DND-41 (cell line): ENCODE measurements around the gene TMEM258.

Source experiments
- ATAC-seq: fragments of 200-7000 bp; cut with Tn5 transposase; 3 replicates; pipeline ENCODE4 v1.9.1; 2021; ENCODE audit warnings: low read depth; ENCODE audit not compliant: insufficient read depth
- DNase-seq: peaks from one replicate; pipeline ENCODE4 v3.0.0-alpha.2; 2020
- H2AFZ ChIP-seq: 2 replicates; pipeline ENCODE4 v1.6.0; 2012; ENCODE audit warnings: low read depth, low read length
- H3K27ac ChIP-seq: 2 replicates; pipeline ENCODE4 v1.5.1; 2012; ENCODE audit warnings: low read length, inconsistent platforms
- H3K27me3 ChIP-seq: fragments of 200-600 bp; sonication (generic); 2 replicates; pipeline ENCODE4 v1.6.0; 2012; ENCODE audit warnings: low read length, mild to moderate bottlenecking, inconsistent platforms; ENCODE audit not compliant: insufficient read depth, poor library complexity
- H3K36me3 ChIP-seq: 2 replicates; pipeline ENCODE4 v1.5.1; 2012; ENCODE audit warnings: low read length, inconsistent platforms; ENCODE audit not compliant: insufficient read depth
- H3K4me1 ChIP-seq: 2 replicates; pipeline ENCODE4 v1.5.1; 2012; ENCODE audit warnings: mild to moderate bottlenecking, low read length; ENCODE audit not compliant: insufficient read depth
- H3K4me2 ChIP-seq: 2 replicates; pipeline ENCODE4 v1.6.0; 2012; ENCODE audit warnings: mild to moderate bottlenecking, moderate library complexity, low read length, inconsistent platforms; ENCODE audit not compliant: insufficient read depth
- H3K4me3 ChIP-seq, 2 experiments: fragments of 200-600 bp in 1 of 2; shearing (Covaris generic) in 1 of 2; 2 replicates each; pipeline ENCODE4 v1.5.1; 2012 to 2016; ENCODE audit warnings: inconsistent platforms in 2 of 2, low read length in 2 of 2, mild to moderate bottlenecking in 2 of 2, low read depth in 1 of 2, moderate library complexity in 1 of 2
- H3K79me2 ChIP-seq: 2 replicates; pipeline ENCODE4 v1.6.0; 2012; ENCODE audit warnings: low read length, inconsistent platforms; ENCODE audit not compliant: insufficient read depth
- H3K9ac ChIP-seq: 2 replicates; pipeline ENCODE4 v1.6.0; 2012; ENCODE audit warnings: low read depth, mild to moderate bottlenecking, inconsistent platforms, low read length, moderate library complexity
- H3K9me3 ChIP-seq: 2 replicates; pipeline ENCODE4 v1.5.1; 2012; ENCODE audit warnings: low read length, moderate library complexity, mild to moderate bottlenecking, inconsistent platforms; ENCODE audit not compliant: insufficient read depth, severe bottlenecking
- H4K20me1 ChIP-seq: 2 replicates; pipeline ENCODE4 v1.6.0; 2012; ENCODE audit warnings: low read length; ENCODE audit not compliant: insufficient read depth
- EZH2 ChIP-seq: IDR thresholded peaks from 3 replicates; pipeline ENCODE4 v1.6.1; 2012; ENCODE audit warnings: borderline replicate concordance, low read depth, mild to moderate bottlenecking, moderate library complexity, low read length, inconsistent platforms; ENCODE audit not compliant: severe bottlenecking
- TF ChIP-seq, protein P1 (sequence below): IDR thresholded peaks from 2 replicates; pipeline ENCODE4 v1.5.1; 2012; ENCODE audit warnings: borderline replicate concordance, low read length, moderate library complexity, mild to moderate bottlenecking; ENCODE audit not compliant: poor library complexity, severe bottlenecking; ENCODE audit errors: extremely low read depth

Gene TMEM258

DNA sequence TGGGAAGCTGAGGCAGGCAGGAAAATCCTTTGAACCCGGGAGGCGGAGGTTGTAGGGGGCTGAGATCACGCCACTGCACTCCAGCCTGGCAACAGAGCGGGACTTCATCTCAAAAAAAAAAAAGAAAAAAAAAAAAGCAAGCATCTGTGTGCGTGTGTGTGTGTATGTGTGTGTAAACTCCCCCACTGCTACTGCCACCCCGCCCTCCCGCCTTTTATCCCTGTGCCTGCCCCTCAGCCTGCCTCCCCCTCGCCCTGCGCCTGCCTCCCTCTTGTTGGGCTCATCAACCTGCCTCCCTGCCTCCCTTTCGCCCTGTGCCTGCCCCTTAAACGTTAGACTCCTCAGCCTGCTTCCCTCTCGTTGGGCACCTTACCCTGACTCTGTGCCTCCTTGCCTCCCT, 18.0 kb downstream of the TMEM258 start:
- Histone ChIP-seq H3K36me3 (no peaks in the 10 kb centered on the region), H3K9ac (no peak overlapping the region), H3K4me1 (no peaks in the 10 kb centered on the region), H3K27ac (no peak overlapping the region), H2AFZ (no peak overlapping the region), H4K20me1 (peaks cover 9% of the 10 kb centered on the region; the same call in 1 of the 2 replicates), H3K4me3 (no peak overlapping the region), H3K4me2 (no peak overlapping the region), H3K9me3 (no peaks in the 10 kb centered on the region), H3K27me3 (no peaks in the 10 kb centered on the region), H3K79me2 (no peaks in the 10 kb centered on the region)
- TF ChIP-seq, protein P1, sequence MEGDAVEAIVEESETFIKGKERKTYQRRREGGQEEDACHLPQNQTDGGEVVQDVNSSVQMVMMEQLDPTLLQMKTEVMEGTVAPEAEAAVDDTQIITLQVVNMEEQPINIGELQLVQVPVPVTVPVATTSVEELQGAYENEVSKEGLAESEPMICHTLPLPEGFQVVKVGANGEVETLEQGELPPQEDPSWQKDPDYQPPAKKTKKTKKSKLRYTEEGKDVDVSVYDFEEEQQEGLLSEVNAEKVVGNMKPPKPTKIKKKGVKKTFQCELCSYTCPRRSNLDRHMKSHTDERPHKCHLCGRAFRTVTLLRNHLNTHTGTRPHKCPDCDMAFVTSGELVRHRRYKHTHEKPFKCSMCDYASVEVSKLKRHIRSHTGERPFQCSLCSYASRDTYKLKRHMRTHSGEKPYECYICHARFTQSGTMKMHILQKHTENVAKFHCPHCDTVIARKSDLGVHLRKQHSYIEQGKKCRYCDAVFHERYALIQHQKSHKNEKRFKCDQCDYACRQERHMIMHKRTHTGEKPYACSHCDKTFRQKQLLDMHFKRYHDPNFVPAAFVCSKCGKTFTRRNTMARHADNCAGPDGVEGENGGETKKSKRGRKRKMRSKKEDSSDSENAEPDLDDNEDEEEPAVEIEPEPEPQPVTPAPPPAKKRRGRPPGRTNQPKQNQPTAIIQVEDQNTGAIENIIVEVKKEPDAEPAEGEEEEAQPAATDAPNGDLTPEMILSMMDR = no peak
- no peak for TF ChIP-seq EZH2
- ATAC-seq = no peak
- DNase-seq = no peak

GRCh38 chr11:61773809-61774208, 18.6 kb downstream of the TMEM258 start:
- ATAC-seq (no peak), DNase-seq (no peak)
- no peaks in the 10 kb centered on the region for H3K36me3 ChIP-seq
- no peak overlapping the region for H3K4me3 ChIP-seq
- no peaks in the 10 kb centered on the region for H3K4me1 ChIP-seq
- no peaks in the 10 kb centered on the region for H3K27me3 ChIP-seq
- no peaks in the 10 kb centered on the region for H3K79me2 ChIP-seq
- no peak overlapping the region for H3K4me2 ChIP-seq
- no peaks in the 10 kb centered on the region for H3K9me3 ChIP-seq
- H2AFZ ChIP-seq = no peak overlapping the region
- no peak overlapping the region for H3K9ac ChIP-seq
- H4K20me1 ChIP-seq = peaks cover 9% of the 10 kb centered on the region; the same call in 1 of the 2 replicates
- no peak for TF ChIP-seq EZH2
- TF ChIP-seq, protein P1 = no peak
- no peak overlapping the region for H3K27ac ChIP-seq

DNA sequence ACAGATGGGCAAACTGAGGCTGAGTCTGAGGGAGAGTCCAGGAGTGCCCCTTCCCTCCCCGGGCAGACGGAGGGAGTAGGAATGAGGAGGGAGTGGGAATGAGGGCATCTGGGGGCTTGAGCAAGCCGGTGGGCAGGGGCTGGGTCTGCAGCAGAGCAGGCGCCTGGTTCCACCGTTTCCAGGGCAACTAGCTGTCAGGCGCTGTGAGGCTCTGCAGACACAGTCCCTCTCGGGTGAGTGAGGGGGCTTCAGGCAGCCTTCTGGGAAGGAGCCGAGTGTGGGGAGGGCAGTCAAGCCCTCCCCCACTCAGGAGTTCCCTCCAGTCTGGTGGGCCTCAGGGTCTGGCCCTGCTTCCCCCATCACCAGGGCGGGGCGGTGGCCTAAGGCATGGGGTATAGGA, 19.0 kb downstream of the TMEM258 start:
- TF ChIP-seq EZH2 = no peak
- TF ChIP-seq, protein P1 = no peak
- no peak overlapping the region for H3K4me3 ChIP-seq
- no peak overlapping the region for H3K27ac ChIP-seq
- H3K36me3 ChIP-seq = no peaks in the 10 kb centered on the region
- no peak overlapping the region for H3K4me2 ChIP-seq
- ATAC-seq (no peak), DNase-seq (no peak)
- no peak overlapping the region for H3K9ac ChIP-seq
- H2AFZ ChIP-seq = no peak overlapping the region
- no peaks in the 10 kb centered on the region for H3K79me2 ChIP-seq
- peaks cover 9% of the 10 kb centered on the region; the same call in 1 of the 2 replicates for H4K20me1 ChIP-seq
- no peaks in the 10 kb centered on the region for H3K27me3 ChIP-seq
- H3K4me1 ChIP-seq = no peaks in the 10 kb centered on the region
- no peaks in the 10 kb centered on the region for H3K9me3 ChIP-seq

- ATAC-seq (no peak), DNase-seq (no peak)
- H3K36me3 ChIP-seq = no peaks in the 10 kb centered on the region
- H3K27ac ChIP-seq = no peak overlapping the region
- no peak overlapping the region; the same call in 1 of the 2 replicates for H2AFZ ChIP-seq
- no peak overlapping the region for H3K4me2 ChIP-seq
- no peaks in the 10 kb centered on the region for H3K79me2 ChIP-seq
- H3K4me3 ChIP-seq = no peak overlapping the region
- TF ChIP-seq EZH2 = no peak
- TF ChIP-seq, protein P1 = no peak
- H3K9me3 ChIP-seq = no peaks in the 10 kb centered on the region
- H3K9ac ChIP-seq = no peak overlapping the region
- no peaks in the 10 kb centered on the region for H3K27me3 ChIP-seq
- no peaks in the 10 kb centered on the region for H3K4me1 ChIP-seq
- H4K20me1 ChIP-seq = peaks cover 9% of the 10 kb centered on the region; the same call in 1 of the 2 replicates
These were observed 20.4 kb downstream of the TMEM258 start for GRCh38 chr11:61771985-61772455.
